Mammary epithelial cell (primary cell): ENCODE results near the gene SCARB2.

Experiments
- CTCF ChIP-seq, 2 donors: IDR thresholded peaks in 1 of 2; conservative IDR thresholded peaks in 1 of 2; 2 replicates each; pipeline ENCODE4 v1.5.1; 2011 to 2012; ENCODE audit warnings: inconsistent platforms in 2 of 2, low read length in 2 of 2, mild to moderate bottlenecking in 2 of 2, control low read depth in 1 of 2, low read depth in 1 of 2; ENCODE audit not compliant: insufficient read depth in 1 of 2; ENCODE audit errors: extremely low read depth in 1 of 2
- EZH2 ChIP-seq: IDR thresholded peaks from 2 replicates; pipeline ENCODE4 v1.6.1; 2012; ENCODE audit warnings: low read length, inconsistent platforms, borderline replicate concordance

DNA sequence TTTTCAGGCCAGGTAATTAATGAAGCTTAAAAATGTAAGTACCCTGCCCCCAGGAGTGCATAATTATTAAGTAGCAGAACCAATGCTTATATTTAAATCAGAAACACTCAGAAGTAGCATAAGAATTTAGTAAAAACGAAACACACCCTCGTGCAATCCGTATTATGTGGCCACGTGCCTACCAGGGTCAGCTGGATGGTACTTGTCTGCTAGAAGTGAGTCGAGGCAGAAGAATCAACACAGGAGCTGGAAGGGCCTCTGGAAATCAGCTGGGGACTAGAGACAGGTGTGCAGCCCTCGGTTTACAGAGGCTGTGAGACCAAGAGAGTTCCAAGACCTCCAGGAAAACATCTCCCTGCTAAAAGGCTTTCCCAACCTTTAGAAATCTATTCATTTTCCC is 37.3 kb upstream of the SCARB2 start:
- TF ChIP-seq CTCF (conservative IDR thresholded peaks at IDR 0.05 in 1 of 2, IDR thresholded peaks at IDR 0.05 in 1 of 2; ENCODE audit: extremely low read depth in 1 of 2, insufficient read depth in 1 of 2, low read depth in 1 of 2, low read length in 2 of 2) (no peak), EZH2 (no peak)
